IMR-90 (cell line): Measurements from ENCODE around the gene SMIM36. TPM values are rescaled to one million over a fixed set of nuclear protein-coding genes. Genes with fewer than 3 reads are reported as not detected.
A peak's percentile ranks its signal among the peaks of the same experiment; 100 is the strongest.
"Not testable (repeated sequence)": the region's sequence is repeated elsewhere in the genome, so short reads cannot be mapped to it uniquely, and the experiment has no call there.

Experiments
- ATAC-seq: fragments of 200-7000 bp; cut with Tn5 transposase; 2 replicates; pipeline ENCODE4 v1.9.1; 2020; ENCODE audit warnings: low read depth, mild to moderate bottlenecking, moderate library complexity
- BruUV-seq: library from RNA; stranded (reverse); fragments of 400-500 nt; replicated peaks from 2 replicates; lab custom pipeline; 2021; lab: Mats Ljungman, UMichigan
- CTCF ChIA-PET: fragments of 300-600 bp; formaldehyde crosslinking; extraction: SDS; loops from one replicate; lab custom pipeline; 2021; ENCODE audit warnings: antibody characterized with exemption; lab: Yijun Ruan, JAX
- POLR2A ChIA-PET: fragments of 300-600 bp; sonication (Branson Sonifier 250); formaldehyde crosslinking; loops from one replicate; lab custom pipeline; 2022; ENCODE audit warnings: antibody characterized with exemption; ENCODE audit not compliant: unreplicated experiment; lab: Charles Lee
- DNase-seq: peaks from one replicate; pipeline ENCODE4 v3.0.0; 2013
- H2AFZ ChIP-seq: replicated peaks from 2 replicates; pipeline ENCODE3; 2013; ENCODE audit warnings: low read length, mild to moderate bottlenecking; ENCODE audit not compliant: poor library complexity
- H2AK5ac ChIP-seq: 2 replicates; pipeline ENCODE4 v1.6.1; 2013; ENCODE audit warnings: low read depth, low read length, inconsistent platforms
- H2AK9ac ChIP-seq: replicated peaks from 2 replicates; pipeline ENCODE3; 2013; ENCODE audit warnings: mild to moderate bottlenecking, low read depth, low read length, moderate library complexity; ENCODE audit not compliant: poor library complexity
- H2BK120ac ChIP-seq: 2 replicates; pipeline ENCODE4 v1.6.1; 2013; ENCODE audit warnings: low read depth, low read length, inconsistent platforms
- H2BK15ac ChIP-seq: 3 replicates; pipeline ENCODE4 v1.6.1; 2013; ENCODE audit warnings: low read depth, low read length, inconsistent platforms
- H2BK20ac ChIP-seq: 2 replicates; pipeline ENCODE4 v1.6.1; 2013; ENCODE audit warnings: low read depth, mild to moderate bottlenecking, inconsistent platforms, low read length, moderate library complexity
- H2BK5ac ChIP-seq: 2 replicates; pipeline ENCODE4 v1.6.1; 2013; ENCODE audit warnings: mild to moderate bottlenecking, low read depth, low read length, inconsistent platforms; ENCODE audit not compliant: poor library complexity, severe bottlenecking
- H3K14ac ChIP-seq: replicated peaks from 2 replicates; pipeline ENCODE4 v1.6.1; 2013; ENCODE audit warnings: low read depth, low read length, inconsistent platforms
- H3K18ac ChIP-seq: 2 replicates; pipeline ENCODE4 v1.6.1; 2013; ENCODE audit warnings: low read depth, low read length, control low read depth
- H3K23ac ChIP-seq: 2 replicates; pipeline ENCODE4 v1.6.1; 2013; ENCODE audit warnings: low read depth, low read length, inconsistent platforms
- H3K27ac ChIP-seq: 2 replicates; pipeline ENCODE4 v1.5.1; 2013; ENCODE audit warnings: mild to moderate bottlenecking, control low read depth, low read length; ENCODE audit not compliant: insufficient read depth
- H3K27me3 ChIP-seq: 2 replicates; pipeline ENCODE4 v1.6.1; 2013; ENCODE audit warnings: low read length; ENCODE audit not compliant: control insufficient read depth, insufficient read depth
- H3K36me3 ChIP-seq: 2 replicates; pipeline ENCODE4 v1.6.1; 2013; ENCODE audit warnings: low read length, mixed read lengths; ENCODE audit not compliant: control insufficient read depth, insufficient read depth
- H3K4ac ChIP-seq: 2 replicates; pipeline ENCODE4 v1.6.1; 2013; ENCODE audit warnings: low read depth, low read length, inconsistent platforms
- H3K4me1 ChIP-seq: 2 replicates; pipeline ENCODE4 v1.6.1; 2013; ENCODE audit warnings: low read length, mixed read lengths; ENCODE audit not compliant: control insufficient read depth, insufficient read depth
- H3K4me2 ChIP-seq: 2 replicates; pipeline ENCODE4 v1.6.1; 2013; ENCODE audit warnings: low read depth, mild to moderate bottlenecking, control low read depth, low read length, moderate library complexity
- H3K4me3 ChIP-seq: 2 replicates; pipeline ENCODE4 v1.5.1; 2013; ENCODE audit warnings: low read depth, mild to moderate bottlenecking, control low read depth, low read length, moderate library complexity; ENCODE audit not compliant: insufficient read depth
- H3K56ac ChIP-seq: 2 replicates; pipeline ENCODE4 v1.6.1; 2013; ENCODE audit warnings: low read length, inconsistent platforms; ENCODE audit not compliant: insufficient read depth; ENCODE audit errors: extremely low read depth
- H3K79me1 ChIP-seq, 2 experiments: 2 replicates each; pipeline ENCODE4 v1.6.1; 2013; ENCODE audit warnings: low read length in 2 of 2, inconsistent platforms in 1 of 2, low read depth in 1 of 2
- H3K9ac ChIP-seq: 2 replicates; pipeline ENCODE4 v1.6.1; 2013; ENCODE audit warnings: low read depth, low read length, control low read depth
- H3K9me1 ChIP-seq: 2 replicates; pipeline ENCODE4 v1.6.1; 2013; ENCODE audit warnings: low read length, inconsistent platforms; ENCODE audit not compliant: insufficient read depth
- H3K9me3 ChIP-seq: 2 replicates; pipeline ENCODE4 v1.6.1; 2013; ENCODE audit warnings: low read length; ENCODE audit not compliant: control insufficient read depth, insufficient read depth
- H4K20me1 ChIP-seq: 2 replicates; pipeline ENCODE4 v1.6.1; 2013; ENCODE audit warnings: low read length, inconsistent platforms; ENCODE audit not compliant: insufficient read depth
- H4K5ac ChIP-seq: 2 replicates; pipeline ENCODE4 v1.6.1; 2013; ENCODE audit warnings: mild to moderate bottlenecking, low read depth, low read length, control low read depth
- H4K8ac ChIP-seq, 2 experiments: 2 replicates each; pipeline ENCODE4 v1.6.1; 2013; ENCODE audit warnings: low read depth in 2 of 2, low read length in 2 of 2, control low read depth in 1 of 2, inconsistent platforms in 1 of 2
- H4K91ac ChIP-seq: 2 replicates; pipeline ENCODE4 v1.6.1; 2013; ENCODE audit warnings: low read depth, low read length, inconsistent platforms; ENCODE audit not compliant: insufficient read depth
- WGBS, 2 experiments: methylation state at CpG; one replicate each; pipeline versions ENCODE4 v1.1.5 to v1.1.7; 2013; ENCODE audit warnings: missing lambda C conversion rate in 2 of 2; ENCODE audit not compliant: insufficient read length in 1 of 2; ENCODE audit errors: extremely low coverage in 2 of 2; 5-methylcytosine and 5-hydroxymethylcytosine counted together
- dilution Hi-C: fragments of 300-500 bp; cut with HindIII; formaldehyde crosslinking; loops from one replicate; pipeline ENCODE4 v1.14.3; 2018; ENCODE audit warnings: low sequenced_read_pairs; ENCODE audit not compliant: unreplicated experiment
- in situ Hi-C: fragments of 300-500 bp; cut with MboI; formaldehyde crosslinking; loops from 3 replicates; pipeline ENCODE4 v1.14.3; 2019; ENCODE audit warnings: low sequenced_read_pairs, inconsistent platforms, mixed read lengths
- intact Hi-C: fragments of 100-400 bp; cut with micrococcal nuclease; formaldehyde crosslinking; loops from 2 replicates; pipeline ENCODE4 v1.10.0; 2022
- polyA plus RNA-seq, 3 experiments: library from polyadenylated mRNA; depleted of rRNA; stranded (reverse); fragments of >200 nt; gene quantifications; 2 replicates each; pipeline ENCODE4 v1.2.3, GENCODE V29; 2012; ENCODE audit warnings: low replicate concordance in 1 of 3
- total RNA-seq: library from RNA; depleted of rRNA; stranded (reverse); fragments of >200 nt; gene quantifications from 2 replicates; pipeline ENCODE4 v1.2.3, GENCODE V29; 2012

SMIM36 gene
- total and polyA plus RNA-seq, 2 of the 4 experiments (the other 2 are of a cell fraction): not detected

DNA sequence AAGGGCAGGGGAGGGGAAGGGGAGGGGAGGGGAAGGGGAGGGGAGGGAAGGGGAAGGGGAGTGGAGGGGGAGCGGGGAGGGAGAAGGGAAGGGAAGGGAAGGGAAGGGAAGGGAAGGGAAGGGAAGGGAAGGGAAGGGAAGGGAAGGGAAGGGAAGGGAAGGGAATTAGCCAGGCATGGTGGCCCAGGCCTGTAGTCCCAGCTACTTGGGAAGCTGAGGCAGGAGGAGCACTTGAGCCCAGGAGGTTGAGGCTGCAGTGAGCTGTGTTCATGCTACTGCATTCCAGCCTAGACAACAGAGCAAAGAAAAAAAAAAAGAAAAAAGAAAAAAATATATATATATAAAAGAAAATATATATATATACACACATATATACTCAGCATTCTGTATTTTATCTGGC is 79.3 kb downstream of the SMIM36 start:
- H3K79me1 ChIP-seq, POLR2A ChIA-PET, H4K5ac ChIP-seq: not testable (repeated sequence)

More for the DNA sequence above, 79.3 kb downstream of the SMIM36 start:
- H3K4me1 ChIP-seq: peaks cover 20% of the 10 kb centered on the region
- dilution Hi-C loops, H3K27me3 ChIP-seq, H2BK15ac ChIP-seq, H3K23ac ChIP-seq, in situ Hi-C loops, BruUV-seq, H4K20me1 ChIP-seq, intact Hi-C loops, H3K9me3 ChIP-seq, H3K18ac ChIP-seq, H2AK9ac ChIP-seq, H4K8ac ChIP-seq, ATAC-seq, H3K4me3 ChIP-seq, H3K9ac ChIP-seq, H3K4me2 ChIP-seq, H2AFZ ChIP-seq, H4K91ac ChIP-seq, H2BK5ac ChIP-seq, H3K9me1 ChIP-seq, DNase-seq, H2BK20ac ChIP-seq, H2BK120ac ChIP-seq, H3K14ac ChIP-seq, H3K36me3 ChIP-seq, H3K56ac ChIP-seq: not testable (repeated sequence)
- peak overlapping the region; percentile 46; the same call in 1 of the 2 replicates for H3K27ac ChIP-seq
- WGBS, 2 experiments: no CpG with 5 or more reads among the region's 1 CpG
- H2AK5ac ChIP-seq: peak overlapping the region; percentile 54; the same call in 1 of the 2 replicates
- H3K4ac ChIP-seq: peak overlapping the region; percentile 67; the same call in 1 of the 2 replicates
- CTCF ChIA-PET: interaction anchor here (0.6 to 1.6 kb wide), 3 partner anchors 13 to 84 kb away, joined by 3 to 4 read pairs (median 3); no protein-coding TSS in a partner anchor
